A549 (cell line): ENCODE measurements around the gene HSD3B2. TPM values are rescaled to one million over a fixed set of nuclear protein-coding genes. Genes with fewer than 3 reads are reported as not detected.

ENCODE experiments used
- ATAC-seq, 2 experiments: fragments of 200-7000 bp in 1 of 2; fragments of >200 bp in 1 of 2; cut with Nextera tagmentation in 1 of 2; cut with Tn5 transposase in 1 of 2; 3 replicates each; pipeline versions ENCODE4 v1.8.0 to v1.9.1; 2018 to 2020; ENCODE audit warnings: mild to moderate bottlenecking in 1 of 2, moderate library complexity in 1 of 2
- CTCF ChIA-PET: fragments of 300-600 bp; sonication (Branson Sonifier 250); formaldehyde crosslinking; extraction: SDS; loops from one replicate; lab custom pipeline; 2021; ENCODE audit warnings: antibody characterized with exemption, inconsistent platforms; lab: Yijun Ruan, JAX
- POLR2A ChIA-PET: fragments of 350-600 bp; formaldehyde crosslinking; extraction: SDS; loops from one replicate; lab custom pipeline; 2021; ENCODE audit warnings: antibody characterized with exemption, inconsistent platforms; lab: Yijun Ruan, JAX
- DNase-seq, 2 experiments: peaks; one replicate each; pipeline versions ENCODE4 v3.0.0 to v3.0.0-alpha.2; 2011 to 2016; ENCODE audit warnings: low read depth in 1 of 2, low spot score in 1 of 2
- FAIRE-seq: peaks from 2 replicates; lab custom pipeline; 2011; peaks lifted over from hg19 to GRCh38; lab: Jason Lieb, UNC
- H3K27ac ChIP-seq, 2 experiments: fragments of >200 bp; sonication (Bioruptor Twin); formaldehyde crosslinking; 3 replicates each; pipeline ENCODE4 v1.5.1; 2016 to 2017
- H3K4me1 ChIP-seq: fragments of >200 bp; sonication (Bioruptor Twin); formaldehyde crosslinking; 3 replicates; pipeline ENCODE4 v1.6.1; 2016
- H3K4me2 ChIP-seq: fragments of >200 bp; sonication (Bioruptor Twin); formaldehyde crosslinking; 3 replicates; pipeline ENCODE4 v1.6.1; 2016
- H3K4me3 ChIP-seq: fragments of >200 bp; sonication (Bioruptor Twin); formaldehyde crosslinking; 3 replicates; pipeline ENCODE4 v1.5.1; 2016
- H3K9me3 ChIP-seq: fragments of >200 bp; sonication (Bioruptor Twin); formaldehyde crosslinking; 3 replicates; pipeline ENCODE4 v1.6.1; 2016
- BHLHE40 ChIP-seq: IDR thresholded peaks from 2 replicates; pipeline ENCODE4 v1.6.1; 2012; ENCODE audit warnings: low read depth, low read length, inconsistent platforms
- CBX2 ChIP-seq: fragments of 200-600 bp; sonication (generic); IDR thresholded peaks from 2 replicates; pipeline ENCODE4 v1.6.1; 2016; ENCODE audit warnings: low read depth, mild to moderate bottlenecking, borderline replicate concordance
- CBX8 ChIP-seq: fragments of 200-600 bp; sonication (generic); IDR thresholded peaks from 2 replicates; pipeline ENCODE4 v1.6.1; 2016
- CEBPB ChIP-seq, 2 experiments: fragments of >200 bp in 1 of 2; sonication (Bioruptor Twin) in 1 of 2; formaldehyde crosslinking in 1 of 2; IDR thresholded peaks; 2 replicates each; pipeline ENCODE4 v1.6.1; 2012 to 2016
- CHD4 ChIP-seq: fragments of 200-600 bp; sonication (generic); IDR thresholded peaks from 2 replicates; pipeline ENCODE4 v1.6.1; 2016; ENCODE audit warnings: antibody characterized with exemption, mild to moderate bottlenecking, borderline replicate concordance
- EHF ChIP-seq: fragments of 250-450 bp; sonication (Bioruptor Pico); IDR thresholded peaks from 2 replicates; pipeline ENCODE4 v1.5.0; 2020; ENCODE audit warnings: mild to moderate bottlenecking
- ESRRA ChIP-seq: fragments of 150-350 bp; IDR thresholded peaks from 2 replicates; pipeline ENCODE4 v1.6.1; 2014; ENCODE audit warnings: mild to moderate bottlenecking, low read length, borderline replicate concordance
- FOXS1 ChIP-seq: fragments of 250-450 bp; sonication (Bioruptor Pico); IDR thresholded peaks from 2 replicates; pipeline ENCODE4 v1.5.0; 2020; ENCODE audit warnings: mild to moderate bottlenecking, moderate library complexity
- GATA3 ChIP-seq: IDR thresholded peaks from 2 replicates; pipeline ENCODE4 v1.6.1; 2012; ENCODE audit warnings: borderline replicate concordance
- HOXB13 ChIP-seq: fragments of 250-450 bp; sonication (Bioruptor Pico); IDR thresholded peaks from 2 replicates; pipeline ENCODE4 v1.5.0; 2020; ENCODE audit warnings: low read depth, mild to moderate bottlenecking, moderate library complexity
- JUNB ChIP-seq: fragments of >200 bp; sonication (Bioruptor Twin); formaldehyde crosslinking; IDR thresholded peaks from 2 replicates; pipeline ENCODE4 v1.6.1; 2016
- KDM1A ChIP-seq: fragments of 200-600 bp; sonication (generic); IDR thresholded peaks from 2 replicates; pipeline ENCODE4 v1.6.1; 2016; ENCODE audit warnings: low read depth, mild to moderate bottlenecking
- NPAS2 ChIP-seq: fragments of 250-450 bp; sonication (Bioruptor Pico); IDR thresholded peaks from 2 replicates; pipeline ENCODE4 v1.8.0; 2022; ENCODE audit warnings: mild to moderate bottlenecking, moderate library complexity, borderline replicate concordance
- RNF2 ChIP-seq: fragments of 200-600 bp; sonication (generic); IDR thresholded peaks from 2 replicates; pipeline ENCODE4 v1.6.1; 2016; ENCODE audit warnings: low read depth, mild to moderate bottlenecking, antibody characterized with exemption, moderate library complexity, borderline replicate concordance
- ZC3H11A ChIP-seq: fragments of 450-650 bp; IDR thresholded peaks from 2 replicates; pipeline ENCODE4 v1.6.1; 2014; ENCODE audit warnings: antibody characterized with exemption, mild to moderate bottlenecking
- WGBS: methylation state at CpG from one replicate; pipeline ENCODE4 v1.1.6; 2017; ENCODE audit errors: missing lambda C conversion rate; 5-methylcytosine and 5-hydroxymethylcytosine counted together
- polyA plus RNA-seq, 4 experiments: library from polyadenylated mRNA; depleted of rRNA in 3 of 4; stranded (reverse); fragments of >200 nt; fragmentation: RNase III in 1 of 4; extraction: RNeasy Plus Mini Kit Qiagen cat#74134 plus additional on column Dnase treatment in 1 of 4; gene quantifications; 2 replicates in 3 of 4; 3 replicates in 1 of 4; pipeline ENCODE4 v1.2.3, GENCODE V29; 2011 to 2017
- TF ChIP-seq, protein P1 (sequence below): fragments of >200 bp; sonication (Bioruptor Twin); formaldehyde crosslinking; IDR thresholded peaks from 3 replicates; pipeline ENCODE4 v1.5.1; 2016
- TF ChIP-seq, protein P2 (sequence below): IDR thresholded peaks from 2 replicates; pipeline ENCODE4 v1.6.1; 2012
- TF ChIP-seq, protein P3 (sequence below): IDR thresholded peaks from 2 replicates; pipeline ENCODE4 v1.6.1; 2012
- TF ChIP-seq, protein P4 (sequence below): fragments of 250-450 bp; sonication (Bioruptor Pico); IDR thresholded peaks from 2 replicates; pipeline ENCODE4 v1.5.0; 2021; ENCODE audit warnings: mild to moderate bottlenecking, moderate library complexity, borderline replicate concordance

The HSD3B2 gene
- polyA plus RNA-seq, 2 of the 4 experiments (the other 2 are of a cell fraction): not detected

DNA sequence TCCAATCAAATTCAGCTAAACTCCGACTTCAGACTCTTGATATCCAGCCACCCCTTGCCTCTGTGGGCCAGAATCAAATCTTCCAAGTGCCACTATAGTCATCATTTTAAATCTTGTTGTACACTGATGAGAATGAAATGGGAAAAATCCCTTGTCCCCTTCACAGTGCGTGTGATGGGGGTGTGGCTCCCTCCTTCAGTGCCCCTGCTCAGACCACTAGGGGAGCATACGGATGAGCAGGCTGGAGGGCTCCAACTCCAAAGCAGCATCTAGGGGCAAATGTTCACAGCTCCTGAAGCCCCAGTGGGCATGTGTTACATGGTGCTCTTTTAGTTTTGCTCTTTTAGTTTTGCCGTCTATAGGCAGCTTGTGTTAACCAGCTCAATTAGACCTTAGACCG is 56.6 kb downstream of the HSD3B2 start:
- CTCF ChIA-PET: interaction anchor here (0.6 to 1.2 kb wide), 3 partner anchors 42 to 104 kb away, joined by 3 read pairs; no protein-coding TSS in a partner anchor
- H3K4me2 ChIP-seq: no peak overlapping the region
- H3K27ac ChIP-seq: no peak overlapping the region
- no peak for ATAC-seq
- no peak overlapping the region for H3K4me3 ChIP-seq
- H3K4me1 ChIP-seq: no peaks in the 10 kb centered on the region
- H3K9me3 ChIP-seq: no peaks in the 10 kb centered on the region
- POLR2A ChIA-PET: no interaction called here
- TF ChIP-seq ESRRA: no peak
- TF ChIP-seq BHLHE40: no peak
- TF ChIP-seq RNF2: no peak
- TF ChIP-seq, protein P1, sequence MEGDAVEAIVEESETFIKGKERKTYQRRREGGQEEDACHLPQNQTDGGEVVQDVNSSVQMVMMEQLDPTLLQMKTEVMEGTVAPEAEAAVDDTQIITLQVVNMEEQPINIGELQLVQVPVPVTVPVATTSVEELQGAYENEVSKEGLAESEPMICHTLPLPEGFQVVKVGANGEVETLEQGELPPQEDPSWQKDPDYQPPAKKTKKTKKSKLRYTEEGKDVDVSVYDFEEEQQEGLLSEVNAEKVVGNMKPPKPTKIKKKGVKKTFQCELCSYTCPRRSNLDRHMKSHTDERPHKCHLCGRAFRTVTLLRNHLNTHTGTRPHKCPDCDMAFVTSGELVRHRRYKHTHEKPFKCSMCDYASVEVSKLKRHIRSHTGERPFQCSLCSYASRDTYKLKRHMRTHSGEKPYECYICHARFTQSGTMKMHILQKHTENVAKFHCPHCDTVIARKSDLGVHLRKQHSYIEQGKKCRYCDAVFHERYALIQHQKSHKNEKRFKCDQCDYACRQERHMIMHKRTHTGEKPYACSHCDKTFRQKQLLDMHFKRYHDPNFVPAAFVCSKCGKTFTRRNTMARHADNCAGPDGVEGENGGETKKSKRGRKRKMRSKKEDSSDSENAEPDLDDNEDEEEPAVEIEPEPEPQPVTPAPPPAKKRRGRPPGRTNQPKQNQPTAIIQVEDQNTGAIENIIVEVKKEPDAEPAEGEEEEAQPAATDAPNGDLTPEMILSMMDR: no peak
- no peak for TF ChIP-seq FOXS1 (CRISPR knock-in tag)
- WGBS: 44% methylated on average over 4 of the region's 5 CpGs
- DNase-seq: no peak
- FAIRE-seq: no peak

DNA sequence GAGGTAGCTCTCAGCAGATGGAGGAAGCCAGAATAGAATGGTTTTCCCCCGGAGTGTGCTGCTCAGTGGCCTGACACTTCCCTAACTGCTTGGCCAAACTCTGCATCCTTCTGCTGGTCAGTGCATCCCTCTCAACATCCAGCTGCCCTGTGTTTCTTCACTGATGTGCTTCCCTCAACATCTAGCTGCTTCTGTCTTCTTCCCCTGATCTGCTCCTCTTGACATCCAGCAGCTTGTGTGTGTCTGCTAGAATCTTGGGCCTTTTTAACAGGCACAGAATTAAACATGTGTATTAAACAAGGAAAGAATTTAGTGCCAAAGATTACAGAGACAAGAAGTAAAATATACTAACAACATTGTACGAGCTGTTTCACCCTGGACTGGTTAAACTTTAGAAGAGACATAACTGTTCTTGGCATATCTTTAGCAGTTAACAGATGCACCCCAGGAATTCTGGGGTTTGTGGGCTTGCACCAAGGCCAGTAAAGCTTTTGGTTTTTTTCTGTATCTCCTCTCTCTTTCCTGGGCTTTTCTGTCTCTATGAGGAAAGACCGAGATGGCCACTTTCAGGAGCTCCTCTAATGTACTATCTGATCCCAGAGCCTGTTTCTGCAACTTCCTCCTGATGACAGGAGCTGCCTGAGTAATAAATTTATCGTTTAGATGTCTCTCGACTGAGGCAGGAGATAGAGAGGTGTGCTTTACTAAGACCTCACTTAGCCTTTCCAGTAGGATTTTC is 57.3 kb downstream of the HSD3B2 start:
- FAIRE-seq (no peak), ATAC-seq (no peak), DNase-seq (no peak)
- H3K4me1 ChIP-seq: no peaks in the 10 kb centered on the region
- ChIA-PET CTCF (interaction anchor here (0.9 to 1.2 kb wide), 4 partner anchors 72 to 111 kb away, joined by 3 read pairs; no protein-coding TSS in a partner anchor), POLR2A (no interaction called here)
- no peak overlapping the region for H3K27ac ChIP-seq
- 14% methylated on average over 5 of the region's 5 CpGs for WGBS
- no peak overlapping the region for H3K4me3 ChIP-seq
- TF ChIP-seq CBX2: no peak
- TF ChIP-seq JUNB: no peak
- TF ChIP-seq GATA3: no peak
- no peak for TF ChIP-seq CBX8
- no peak for TF ChIP-seq ESRRA
- no peak for TF ChIP-seq CEBPB (IDR thresholded peaks at IDR 0.05)
- TF ChIP-seq, protein P2, sequence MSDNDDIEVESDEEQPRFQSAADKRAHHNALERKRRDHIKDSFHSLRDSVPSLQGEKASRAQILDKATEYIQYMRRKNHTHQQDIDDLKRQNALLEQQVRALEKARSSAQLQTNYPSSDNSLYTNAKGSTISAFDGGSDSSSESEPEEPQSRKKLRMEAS: no peak
- TF ChIP-seq ZC3H11A: no peak
- no peak for TF ChIP-seq EHF (CRISPR knock-in tag)
- TF ChIP-seq, protein P3, sequence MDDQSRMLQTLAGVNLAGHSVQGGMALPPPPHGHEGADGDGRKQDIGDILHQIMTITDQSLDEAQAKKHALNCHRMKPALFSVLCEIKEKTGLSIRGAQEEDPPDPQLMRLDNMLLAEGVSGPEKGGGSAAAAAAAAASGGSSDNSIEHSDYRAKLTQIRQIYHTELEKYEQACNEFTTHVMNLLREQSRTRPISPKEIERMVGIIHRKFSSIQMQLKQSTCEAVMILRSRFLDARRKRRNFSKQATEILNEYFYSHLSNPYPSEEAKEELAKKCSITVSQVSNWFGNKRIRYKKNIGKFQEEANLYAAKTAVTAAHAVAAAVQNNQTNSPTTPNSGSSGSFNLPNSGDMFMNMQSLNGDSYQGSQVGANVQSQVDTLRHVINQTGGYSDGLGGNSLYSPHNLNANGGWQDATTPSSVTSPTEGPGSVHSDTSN: no peak
- no peak for TF ChIP-seq HOXB13
- no peak for TF ChIP-seq CHD4
- no peak for TF ChIP-seq KDM1A
- TF ChIP-seq NPAS2 (CRISPR knock-in tag): no peak
- TF ChIP-seq, protein P4, sequence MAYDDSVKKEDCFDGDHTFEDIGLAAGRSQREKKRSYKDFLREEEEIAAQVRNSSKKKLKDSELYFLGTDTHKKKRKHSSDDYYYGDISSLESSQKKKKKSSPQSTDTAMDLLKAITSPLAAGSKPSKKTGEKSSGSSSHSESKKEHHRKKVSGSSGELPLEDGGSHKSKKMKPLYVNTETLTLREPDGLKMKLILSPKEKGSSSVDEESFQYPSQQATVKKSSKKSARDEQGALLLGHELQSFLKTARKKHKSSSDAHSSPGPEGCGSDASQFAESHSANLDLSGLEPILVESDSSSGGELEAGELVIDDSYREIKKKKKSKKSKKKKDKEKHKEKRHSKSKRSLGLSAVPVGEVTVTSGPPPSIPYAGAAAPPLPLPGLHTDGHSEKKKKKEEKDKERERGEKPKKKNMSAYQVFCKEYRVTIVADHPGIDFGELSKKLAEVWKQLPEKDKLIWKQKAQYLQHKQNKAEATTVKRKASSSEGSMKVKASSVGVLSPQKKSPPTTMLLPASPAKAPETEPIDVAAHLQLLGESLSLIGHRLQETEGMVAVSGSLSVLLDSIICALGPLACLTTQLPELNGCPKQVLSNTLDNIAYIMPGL (CRISPR knock-in tag): no peak
- H3K9me3 ChIP-seq: no peaks in the 10 kb centered on the region
- no peak overlapping the region for H3K4me2 ChIP-seq

Other genes with a start within 250 kb of the HSD3B2 start
- gene HAO2, start 46.4 kb upstream of the HSD3B2 start, polyA plus RNA-seq (2011; rRNA removed): 0.10 and 0.11 TPM in 2 replicates
- 0.05 to 0.16 TPM in 2 of 3 replicates, not detected in the other for gene HAO2, start 46.4 kb upstream of the HSD3B2 start, polyA plus RNA-seq (2017; fragmentation: RNase III; extraction: RNeasy Plus Mini Kit Qiagen cat#74134 plus additional on column Dnase treatment)
- not detected in 2 replicates for gene HSD3B1, start 92.1 kb downstream of the HSD3B2 start, polyA plus RNA-seq (2011; rRNA removed)
- not detected in 3 replicates for gene HSD3B1, start 92.1 kb downstream of the HSD3B2 start, polyA plus RNA-seq (2017; fragmentation: RNase III; extraction: RNeasy Plus Mini Kit Qiagen cat#74134 plus additional on column Dnase treatment)
- gene ZNF697, start 233.1 kb downstream of the HSD3B2 start, polyA plus RNA-seq (2011; rRNA removed): 2.1 and 2.6 TPM in 2 replicates
- 2.0 to 2.5 TPM (median 2.2 TPM) in 3 replicates for gene ZNF697, start 233.1 kb downstream of the HSD3B2 start, polyA plus RNA-seq (2017; fragmentation: RNase III; extraction: RNeasy Plus Mini Kit Qiagen cat#74134 plus additional on column Dnase treatment)